ENCODE data around the gene CNTNAP4. TPM values are rescaled to one million over a fixed set of nuclear protein-coding genes. Genes with fewer than 3 reads are reported as not detected.

CNTNAP4 gene
- total and polyA plus RNA-seq, 2 of the 13 experiments (the other 11 are each of a cell fraction or from before 2014, with no cell fraction given): not detected

DNA sequence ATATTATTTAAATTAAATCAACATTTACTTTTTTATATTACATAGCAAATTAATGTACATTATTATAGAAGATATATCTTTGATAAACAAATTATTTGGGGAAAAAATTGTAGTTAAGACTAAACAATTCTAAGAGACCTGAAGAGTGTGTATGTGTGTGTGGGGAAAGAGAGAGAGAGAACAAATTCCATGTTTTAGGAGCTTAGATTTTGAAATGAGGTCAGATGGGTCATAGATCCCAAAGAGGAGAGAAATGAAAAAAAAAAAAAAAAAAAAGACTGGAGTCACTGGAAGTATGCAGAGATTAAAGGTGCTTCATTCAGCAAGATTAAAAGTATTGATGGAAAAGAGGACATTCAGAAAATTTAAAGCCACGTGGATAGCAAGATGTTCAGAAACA lies 206.8 kb downstream of the CNTNAP4 start:
- ChIA-PET CTCF (ENCODE audit: low intra/inter-chr PET ratio, low total read pairs) (no interaction called here), POLR2A (no interaction called here)
- Histone ChIP-seq H3K9ac (ENCODE audit: insufficient read depth, low read depth, low read length) (no peak overlapping the region), H3K36me3 (replicated peaks in 1 of 2; ENCODE audit: control insufficient read depth in 1 of 2, insufficient read depth in 2 of 2, low read length in 2 of 2) (no peaks in the 10 kb centered on the region), H3K79me2 (ENCODE audit: insufficient read depth, low read length) (no peaks in the 10 kb centered on the region), H3K9me3 (ENCODE audit: low read length) (no peaks in the 10 kb centered on the region), H3K27ac (ENCODE audit: extremely low read length, insufficient read depth, low read length) (no peak overlapping the region), H3K4me2 (ENCODE audit: low read depth, low read length) (no peak overlapping the region), H4K20me1 (ENCODE audit: insufficient read depth, low read length) (no peaks in the 10 kb centered on the region), H3K4me3 (replicated peaks in 1 of 3; ENCODE audit: insufficient read depth in 1 of 3, low read depth in 2 of 3, low read length in 3 of 3) (no peak overlapping the region), H3K27me3 (ENCODE audit: control insufficient read depth in 1 of 2, insufficient read depth in 2 of 2, low read length in 2 of 2) (no peaks in the 10 kb centered on the region), H2AFZ (ENCODE audit: low read length) (no peak overlapping the region), H3K4me1 (ENCODE audit: insufficient read depth, low read length) (no peaks in the 10 kb centered on the region)
- intact Hi-C loops (cut with micrococcal nuclease; ENCODE audit: unreplicated experiment) (no loop called here), in situ Hi-C loops (cut with HindIII; ENCODE audit: extremely low pct_ligation_motif_present, low pct_unique_long_range_greater_than_20kb) (no loop called here)
- WGBS (ENCODE audit: low lambda C conversion rate): 0% methylated on average over 1 of the region's 1 CpG
- FAIRE-seq (no peak), ATAC-seq (no peak), DNase-seq (ENCODE audit: low spot score) (no peak)
- BruUV-seq (replicated peaks): no TSS peak
- TF ChIP-seq ADNP (CRISPR knock-in tag; IDR thresholded peaks at IDR 0.05): no peak
- no peak for TF ChIP-seq ZNF317 (CRISPR knock-in tag; IDR thresholded peaks at IDR 0.05)
- TF ChIP-seq ZFP62 (CRISPR knock-in tag; IDR thresholded peaks at IDR 0.05): no peak
- no peak for TF ChIP-seq DNMT1 (CRISPR knock-in tag; IDR thresholded peaks at IDR 0.05)
- TF ChIP-seq FOXK1 (CRISPR knock-in tag; IDR thresholded peaks at IDR 0.05; ENCODE audit: borderline replicate concordance, low read depth): no peak
- no peak for TF ChIP-seq MATR3 (CRISPR knock-in tag; IDR thresholded peaks at IDR 0.05)
- no peak for TF ChIP-seq ZNF263 (CRISPR knock-in tag; IDR thresholded peaks at IDR 0.05)
- TF ChIP-seq ZNF335 (CRISPR knock-in tag; IDR thresholded peaks at IDR 0.05): no peak
- TF ChIP-seq, protein P1, sequence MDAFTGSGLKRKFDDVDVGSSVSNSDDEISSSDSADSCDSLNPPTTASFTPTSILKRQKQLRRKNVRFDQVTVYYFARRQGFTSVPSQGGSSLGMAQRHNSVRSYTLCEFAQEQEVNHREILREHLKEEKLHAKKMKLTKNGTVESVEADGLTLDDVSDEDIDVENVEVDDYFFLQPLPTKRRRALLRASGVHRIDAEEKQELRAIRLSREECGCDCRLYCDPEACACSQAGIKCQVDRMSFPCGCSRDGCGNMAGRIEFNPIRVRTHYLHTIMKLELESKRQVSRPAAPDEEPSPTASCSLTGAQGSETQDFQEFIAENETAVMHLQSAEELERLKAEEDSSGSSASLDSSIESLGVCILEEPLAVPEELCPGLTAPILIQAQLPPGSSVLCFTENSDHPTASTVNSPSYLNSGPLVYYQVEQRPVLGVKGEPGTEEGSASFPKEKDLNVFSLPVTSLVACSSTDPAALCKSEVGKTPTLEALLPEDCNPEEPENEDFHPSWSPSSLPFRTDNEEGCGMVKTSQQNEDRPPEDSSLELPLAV (CRISPR knock-in tag; conservative IDR thresholded peaks at IDR 0.05; ENCODE audit: low read depth): no peak
- no peak for TF ChIP-seq MYNN (CRISPR knock-in tag; IDR thresholded peaks at IDR 0.05; ENCODE audit: low read depth)
- TF ChIP-seq, protein P2, sequence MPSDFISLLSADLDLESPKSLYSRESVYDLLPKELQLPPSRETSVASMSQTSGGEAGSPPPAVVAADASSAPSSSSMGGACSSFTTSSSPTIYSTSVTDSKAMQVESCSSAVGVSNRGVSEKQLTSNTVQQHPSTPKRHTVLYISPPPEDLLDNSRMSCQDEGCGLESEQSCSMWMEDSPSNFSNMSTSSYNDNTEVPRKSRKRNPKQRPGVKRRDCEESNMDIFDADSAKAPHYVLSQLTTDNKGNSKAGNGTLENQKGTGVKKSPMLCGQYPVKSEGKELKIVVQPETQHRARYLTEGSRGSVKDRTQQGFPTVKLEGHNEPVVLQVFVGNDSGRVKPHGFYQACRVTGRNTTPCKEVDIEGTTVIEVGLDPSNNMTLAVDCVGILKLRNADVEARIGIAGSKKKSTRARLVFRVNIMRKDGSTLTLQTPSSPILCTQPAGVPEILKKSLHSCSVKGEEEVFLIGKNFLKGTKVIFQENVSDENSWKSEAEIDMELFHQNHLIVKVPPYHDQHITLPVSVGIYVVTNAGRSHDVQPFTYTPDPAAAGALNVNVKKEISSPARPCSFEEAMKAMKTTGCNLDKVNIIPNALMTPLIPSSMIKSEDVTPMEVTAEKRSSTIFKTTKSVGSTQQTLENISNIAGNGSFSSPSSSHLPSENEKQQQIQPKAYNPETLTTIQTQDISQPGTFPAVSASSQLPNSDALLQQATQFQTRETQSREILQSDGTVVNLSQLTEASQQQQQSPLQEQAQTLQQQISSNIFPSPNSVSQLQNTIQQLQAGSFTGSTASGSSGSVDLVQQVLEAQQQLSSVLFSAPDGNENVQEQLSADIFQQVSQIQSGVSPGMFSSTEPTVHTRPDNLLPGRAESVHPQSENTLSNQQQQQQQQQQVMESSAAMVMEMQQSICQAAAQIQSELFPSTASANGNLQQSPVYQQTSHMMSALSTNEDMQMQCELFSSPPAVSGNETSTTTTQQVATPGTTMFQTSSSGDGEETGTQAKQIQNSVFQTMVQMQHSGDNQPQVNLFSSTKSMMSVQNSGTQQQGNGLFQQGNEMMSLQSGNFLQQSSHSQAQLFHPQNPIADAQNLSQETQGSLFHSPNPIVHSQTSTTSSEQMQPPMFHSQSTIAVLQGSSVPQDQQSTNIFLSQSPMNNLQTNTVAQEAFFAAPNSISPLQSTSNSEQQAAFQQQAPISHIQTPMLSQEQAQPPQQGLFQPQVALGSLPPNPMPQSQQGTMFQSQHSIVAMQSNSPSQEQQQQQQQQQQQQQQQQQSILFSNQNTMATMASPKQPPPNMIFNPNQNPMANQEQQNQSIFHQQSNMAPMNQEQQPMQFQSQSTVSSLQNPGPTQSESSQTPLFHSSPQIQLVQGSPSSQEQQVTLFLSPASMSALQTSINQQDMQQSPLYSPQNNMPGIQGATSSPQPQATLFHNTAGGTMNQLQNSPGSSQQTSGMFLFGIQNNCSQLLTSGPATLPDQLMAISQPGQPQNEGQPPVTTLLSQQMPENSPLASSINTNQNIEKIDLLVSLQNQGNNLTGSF (CRISPR knock-in tag; IDR thresholded peaks at IDR 0.05): no peak
- TF ChIP-seq THYN1 (CRISPR knock-in tag; IDR thresholded peaks at IDR 0.05; ENCODE audit: borderline replicate concordance, low read depth): no peak
- TF ChIP-seq MIER3 (CRISPR knock-in tag; IDR thresholded peaks at IDR 0.05; ENCODE audit: borderline replicate concordance): no peak
- TF ChIP-seq HNF4G (IDR thresholded peaks at IDR 0.05; ENCODE audit: borderline replicate concordance, low read depth, low read length): no peak
- TF ChIP-seq HNF4G (CRISPR knock-in tag; IDR thresholded peaks at IDR 0.05; ENCODE audit: borderline replicate concordance, low read depth): no peak
- TF ChIP-seq ZNF274 (CRISPR knock-in tag; IDR thresholded peaks at IDR 0.05): no peak

Measured in HepG2 (cell line).